ENCODE results near the gene PCGF6.
A peak's percentile ranks its signal among the peaks of the same experiment; 100 is the strongest.
"Not testable (repeated sequence)": the region's sequence is repeated elsewhere in the genome, so short reads cannot be mapped to it uniquely, and the experiment has no call there.

The PCGF6 gene

GRCh38 chr10:103355906-103356599 lies 5.1 kb upstream of the PCGF6 start:
- Mint-ChIP-seq H3K4me1 (ENCODE audit: low read depth) (no peaks in the 10 kb centered on the region), H3K4me3 (no peak overlapping the region)

GRCh38 chr10:103354567-103354966 lies 3.6 kb upstream of the PCGF6 start:
- H3K9me3 Mint-ChIP-seq; H3K27me3 Mint-ChIP-seq; H3K4me3 Mint-ChIP-seq; H3K27ac Mint-ChIP-seq; intact Hi-C loops (cut with micrococcal nuclease); H3K4me1 Mint-ChIP-seq (ENCODE audit: low read depth); H3K36me3 Mint-ChIP-seq (ENCODE audit: low read depth): not testable (repeated sequence)

More at GRCh38 chr10:103355906-103356599, 5.1 kb upstream of the PCGF6 start:
- Mint-ChIP-seq H3K9me3 (no peaks in the 10 kb centered on the region), H3K27ac (no peak overlapping the region), H3K27me3 (no peaks in the 10 kb centered on the region), H3K36me3 (ENCODE audit: low read depth) (no peaks in the 10 kb centered on the region)
- intact Hi-C loops (cut with micrococcal nuclease), result no loop called here

- intact Hi-C loops (cut with micrococcal nuclease), result no loop called here
Observed at GRCh38 chr10:103353281-103353680, 2.3 kb upstream of the PCGF6 start.

GRCh38 chr10:103350175-103350516 lies 794 bp downstream of the PCGF6 start:
- intact Hi-C loops (cut with micrococcal nuclease), result loop anchor here (2.0 kb wide), 1 partner anchor 17 kb away; the partner anchor contains the start of gene TAF5
- Mint-ChIP-seq H3K4me3 (peak overlapping the region; percentile 99), H3K27ac (peak overlapping the region; percentile 91), H3K9me3 (no peaks in the 10 kb centered on the region), H3K36me3 (ENCODE audit: low read depth) (peaks cover 30% of the 10 kb centered on the region), H3K4me1 (ENCODE audit: low read depth) (peaks cover 5% of the 10 kb centered on the region), H3K27me3 (no peaks in the 10 kb centered on the region)

More at GRCh38 chr10:103353281-103353680, 2.3 kb upstream of the PCGF6 start:
- no peak overlapping the region for H3K4me3 Mint-ChIP-seq
- H3K36me3 Mint-ChIP-seq (ENCODE audit: low read depth), result peaks cover 10% of the 10 kb centered on the region
- H3K4me1 Mint-ChIP-seq (ENCODE audit: low read depth), result peaks cover 5% of the 10 kb centered on the region
- H3K9me3 Mint-ChIP-seq, result no peaks in the 10 kb centered on the region
- H3K27me3 Mint-ChIP-seq, result no peaks in the 10 kb centered on the region
- H3K27ac Mint-ChIP-seq, result no peak overlapping the region

GRCh38 chr10:103336370-103336769 lies 14.6 kb downstream of the PCGF6 start:
- H3K4me1 Mint-ChIP-seq (ENCODE audit: low read depth), result no peaks in the 10 kb centered on the region
- peaks cover 67% of the 10 kb centered on the region for H3K36me3 Mint-ChIP-seq (ENCODE audit: low read depth)
- H3K27ac Mint-ChIP-seq, result no peak overlapping the region
- intact Hi-C loops (cut with micrococcal nuclease), result loop anchor here (10.0 kb wide), 2 partner anchors 502 to 612 kb away; partner anchors contain the start of gene CYP17A1
- no peaks in the 10 kb centered on the region for H3K27me3 Mint-ChIP-seq
- no peak overlapping the region for H3K4me3 Mint-ChIP-seq
- H3K9me3 Mint-ChIP-seq, result no peaks in the 10 kb centered on the region

DNA sequence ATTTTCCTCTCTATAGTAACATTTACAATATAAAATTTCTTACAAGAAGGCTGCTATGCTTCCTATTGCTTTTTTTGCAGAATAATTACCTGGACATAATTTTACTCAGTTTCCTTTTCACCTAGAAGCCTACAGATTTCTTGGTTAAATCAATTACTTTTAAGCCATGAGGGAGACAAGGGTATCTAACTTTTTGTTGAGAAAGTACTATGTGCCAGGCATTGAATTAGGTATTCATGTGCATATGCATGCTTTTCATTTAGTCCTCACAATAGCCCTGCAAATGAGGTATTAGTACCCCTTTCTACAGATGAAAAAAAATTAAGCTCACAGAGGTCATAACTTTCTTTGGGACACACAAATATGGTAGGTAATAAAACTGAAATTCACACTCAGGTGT lies 16.4 kb downstream of the PCGF6 start:
- intact Hi-C loops (cut with micrococcal nuclease), result loop anchor here (5.0 to 10.0 kb wide), 3 partner anchors 412 to 610 kb away; partner anchors contain the start of gene CYP17A1
- H3K36me3 Mint-ChIP-seq (ENCODE audit: low read depth), result peaks cover 72% of the 10 kb centered on the region
- no peaks in the 10 kb centered on the region for H3K9me3 Mint-ChIP-seq
- H3K27ac Mint-ChIP-seq, result no peak overlapping the region
- no peak overlapping the region for H3K4me3 Mint-ChIP-seq
- H3K27me3 Mint-ChIP-seq, result no peaks in the 10 kb centered on the region
- no peaks in the 10 kb centered on the region for H3K4me1 Mint-ChIP-seq (ENCODE audit: low read depth)

GRCh38 chr10:103333934-103334520 lies 16.9 kb downstream of the PCGF6 start:
- no peaks in the 10 kb centered on the region for H3K4me1 Mint-ChIP-seq (ENCODE audit: low read depth)
- H3K27me3 Mint-ChIP-seq, result no peaks in the 10 kb centered on the region
- peaks cover 69% of the 10 kb centered on the region for H3K36me3 Mint-ChIP-seq (ENCODE audit: low read depth)
- no peaks in the 10 kb centered on the region for H3K9me3 Mint-ChIP-seq
- no peak overlapping the region for H3K4me3 Mint-ChIP-seq
- H3K27ac Mint-ChIP-seq, result no peak overlapping the region
- intact Hi-C loops (cut with micrococcal nuclease), result loop anchor here (5.0 to 10.0 kb wide), 3 partner anchors 412 to 609 kb away; partner anchors contain the start of gene CYP17A1

DNA sequence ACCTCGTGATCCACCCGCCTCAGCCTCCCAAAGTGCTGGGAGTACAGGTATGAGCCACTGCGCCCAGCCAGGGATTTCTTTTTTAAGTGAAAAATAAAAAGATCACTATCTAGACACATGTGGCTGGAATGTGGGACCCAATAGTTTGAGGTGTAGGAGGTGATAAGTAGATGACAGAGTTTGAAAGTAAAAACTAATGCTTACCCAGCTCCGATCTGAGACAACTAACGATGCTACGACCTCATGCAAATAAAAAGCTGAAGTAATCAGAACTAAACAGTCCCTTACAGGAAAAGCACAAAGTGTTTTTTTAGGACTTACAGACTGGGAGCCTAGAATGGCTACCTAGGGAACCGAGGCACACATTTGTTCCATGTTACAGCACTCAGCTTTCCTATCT lies 23.0 kb downstream of the PCGF6 start:
- H3K36me3 Mint-ChIP-seq (ENCODE audit: low read depth), result peaks cover 81% of the 10 kb centered on the region
- H3K27me3 Mint-ChIP-seq, result no peaks in the 10 kb centered on the region
- H3K27ac Mint-ChIP-seq, result no peak overlapping the region
- no peak overlapping the region for H3K4me3 Mint-ChIP-seq
- no peaks in the 10 kb centered on the region for H3K4me1 Mint-ChIP-seq (ENCODE audit: low read depth)
- intact Hi-C loops (cut with micrococcal nuclease), result no loop called here
- no peaks in the 10 kb centered on the region for H3K9me3 Mint-ChIP-seq

- no peaks in the 10 kb centered on the region for H3K27me3 Mint-ChIP-seq
- no peaks in the 10 kb centered on the region for H3K4me1 Mint-ChIP-seq (ENCODE audit: low read depth)
- no peak overlapping the region for H3K4me3 Mint-ChIP-seq
- H3K27ac Mint-ChIP-seq, result no peak overlapping the region
- no peaks in the 10 kb centered on the region for H3K9me3 Mint-ChIP-seq
- intact Hi-C loops (cut with micrococcal nuclease), result no loop called here
- peaks cover 51% of the 10 kb centered on the region for H3K36me3 Mint-ChIP-seq (ENCODE audit: low read depth)
Observed at GRCh38 chr10:103316087-103316486, 34.9 kb downstream of the PCGF6 start.

DNA sequence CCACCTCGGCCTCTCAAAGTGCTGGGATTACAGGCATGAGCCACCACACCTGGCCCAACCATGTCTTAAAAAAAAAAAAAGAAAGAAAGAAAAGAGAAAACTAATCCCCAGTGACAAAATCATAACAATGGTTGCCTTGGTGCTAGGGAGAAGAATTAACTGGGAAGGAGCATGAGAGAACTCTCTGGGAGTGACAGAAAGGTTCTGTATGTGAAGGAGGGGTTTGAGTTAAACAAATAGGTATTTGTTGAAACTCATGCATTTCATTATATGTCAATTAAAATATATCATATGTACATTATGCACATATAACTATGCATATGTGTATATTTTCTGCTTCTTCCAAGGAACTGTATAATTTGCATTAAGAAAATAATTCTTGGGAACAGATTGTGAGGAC lies 40.7 kb downstream of the PCGF6 start:
- no peak overlapping the region for H3K27ac Mint-ChIP-seq
- no peak overlapping the region for H3K4me3 Mint-ChIP-seq
- no peaks in the 10 kb centered on the region for H3K9me3 Mint-ChIP-seq
- H3K27me3 Mint-ChIP-seq, result no peaks in the 10 kb centered on the region
- intact Hi-C loops (cut with micrococcal nuclease), result no loop called here
- H3K4me1 Mint-ChIP-seq (ENCODE audit: low read depth), result no peaks in the 10 kb centered on the region
- H3K36me3 Mint-ChIP-seq (ENCODE audit: low read depth), result peaks cover 78% of the 10 kb centered on the region

GRCh38 chr10:103307594-103307993 lies 43.3 kb downstream of the PCGF6 start:
- Mint-ChIP-seq H3K36me3 (ENCODE audit: low read depth) (peaks cover 84% of the 10 kb centered on the region), H3K4me3 (no peak overlapping the region), H3K27ac (no peak overlapping the region), H3K4me1 (ENCODE audit: low read depth) (no peaks in the 10 kb centered on the region), H3K27me3 (no peaks in the 10 kb centered on the region), H3K9me3 (no peaks in the 10 kb centered on the region)
- intact Hi-C loops (cut with micrococcal nuclease), result no loop called here

- no peaks in the 10 kb centered on the region for H3K4me1 Mint-ChIP-seq (ENCODE audit: low read depth)
- H3K9me3 Mint-ChIP-seq, result no peaks in the 10 kb centered on the region
- H3K27me3 Mint-ChIP-seq, result peaks cover 9% of the 10 kb centered on the region
- H3K27ac Mint-ChIP-seq, result no peak overlapping the region
- H3K36me3 Mint-ChIP-seq (ENCODE audit: low read depth), result no peaks in the 10 kb centered on the region
- intact Hi-C loops (cut with micrococcal nuclease), result no loop called here
- H3K4me3 Mint-ChIP-seq, result no peak overlapping the region
Observed at GRCh38 chr10:103295374-103296015, 55.4 kb downstream of the PCGF6 start.

GRCh38 chr10:103291588-103291987 lies 59.4 kb downstream of the PCGF6 start:
- Mint-ChIP-seq H3K4me3 (no peak overlapping the region), H3K4me1 (ENCODE audit: low read depth) (no peaks in the 10 kb centered on the region), H3K27ac (no peak overlapping the region), H3K36me3 (ENCODE audit: low read depth) (no peaks in the 10 kb centered on the region), H3K27me3 (peaks cover 34% of the 10 kb centered on the region), H3K9me3 (no peaks in the 10 kb centered on the region)
- intact Hi-C loops (cut with micrococcal nuclease), result no loop called here

- no peaks in the 10 kb centered on the region for H3K36me3 Mint-ChIP-seq (ENCODE audit: low read depth)
- no peak overlapping the region for H3K27ac Mint-ChIP-seq
- H3K4me1 Mint-ChIP-seq (ENCODE audit: low read depth), result peaks cover 6% of the 10 kb centered on the region
- intact Hi-C loops (cut with micrococcal nuclease), result no loop called here
- no peaks in the 10 kb centered on the region for H3K9me3 Mint-ChIP-seq
- peaks cover 30% of the 10 kb centered on the region for H3K27me3 Mint-ChIP-seq
- no peak overlapping the region for H3K4me3 Mint-ChIP-seq
Observed at GRCh38 chr10:103287992-103288391, 62.9 kb downstream of the PCGF6 start.
